Ramos (cell line): ENCODE results near the gene GDF2.

ENCODE experiments used
- in situ Hi-C: fragments of 300-500 bp; cut with MboI; formaldehyde crosslinking; loops from one replicate; pipeline ENCODE4 v1.14.3; 2022; ENCODE audit warnings: low sequenced_read_pairs; ENCODE audit not compliant: unreplicated experiment

Gene GDF2

DNA sequence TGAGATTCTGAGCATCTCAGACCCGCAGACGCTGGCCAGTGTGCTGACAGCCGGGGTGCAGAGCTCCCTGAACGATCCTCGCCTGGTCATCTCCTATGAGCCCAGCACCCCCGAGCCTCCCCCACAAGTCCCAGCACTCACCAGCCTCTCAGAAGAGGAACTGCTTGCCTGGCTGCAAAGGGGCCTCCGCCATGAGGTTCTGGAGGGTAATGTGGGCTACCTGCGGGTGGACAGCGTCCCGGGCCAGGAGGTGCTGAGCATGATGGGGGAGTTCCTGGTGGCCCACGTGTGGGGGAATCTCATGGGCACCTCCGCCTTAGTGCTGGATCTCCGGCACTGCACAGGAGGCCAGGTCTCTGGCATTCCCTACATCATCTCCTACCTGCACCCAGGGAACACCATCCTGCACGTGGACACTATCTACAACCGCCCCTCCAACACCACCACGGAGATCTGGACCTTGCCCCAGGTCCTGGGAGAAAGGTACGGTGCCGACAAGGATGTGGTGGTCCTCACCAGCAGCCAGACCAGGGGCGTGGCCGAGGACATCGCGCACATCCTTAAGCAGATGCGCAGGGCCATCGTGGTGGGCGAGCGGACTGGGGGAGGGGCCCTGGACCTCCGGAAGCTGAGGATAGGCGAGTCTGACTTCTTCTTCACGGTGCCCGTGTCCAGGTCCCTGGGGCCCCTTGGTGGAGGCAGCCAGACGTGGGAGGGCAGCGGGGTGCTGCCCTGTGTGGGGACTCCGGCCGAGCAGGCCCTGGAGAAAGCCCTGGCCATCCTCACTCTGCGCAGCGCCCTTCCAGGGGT, 26.6 kb downstream of the GDF2 start:
- in situ Hi-C loops = no loop called here

DNA sequence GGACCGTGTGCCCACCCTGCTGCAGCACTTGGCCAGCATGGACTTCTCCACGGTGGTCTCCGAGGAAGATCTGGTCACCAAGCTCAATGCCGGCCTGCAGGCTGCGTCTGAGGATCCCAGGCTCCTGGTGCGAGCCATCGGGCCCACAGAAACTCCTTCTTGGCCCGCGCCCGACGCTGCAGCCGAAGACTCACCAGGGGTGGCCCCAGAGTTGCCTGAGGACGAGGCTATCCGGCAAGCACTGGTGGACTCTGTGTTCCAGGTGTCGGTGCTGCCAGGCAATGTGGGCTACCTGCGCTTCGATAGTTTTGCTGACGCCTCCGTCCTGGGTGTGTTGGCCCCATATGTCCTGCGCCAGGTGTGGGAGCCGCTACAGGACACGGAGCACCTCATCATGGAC, 27.3 kb downstream of the GDF2 start:
- in situ Hi-C loops = no loop called here

DNA sequence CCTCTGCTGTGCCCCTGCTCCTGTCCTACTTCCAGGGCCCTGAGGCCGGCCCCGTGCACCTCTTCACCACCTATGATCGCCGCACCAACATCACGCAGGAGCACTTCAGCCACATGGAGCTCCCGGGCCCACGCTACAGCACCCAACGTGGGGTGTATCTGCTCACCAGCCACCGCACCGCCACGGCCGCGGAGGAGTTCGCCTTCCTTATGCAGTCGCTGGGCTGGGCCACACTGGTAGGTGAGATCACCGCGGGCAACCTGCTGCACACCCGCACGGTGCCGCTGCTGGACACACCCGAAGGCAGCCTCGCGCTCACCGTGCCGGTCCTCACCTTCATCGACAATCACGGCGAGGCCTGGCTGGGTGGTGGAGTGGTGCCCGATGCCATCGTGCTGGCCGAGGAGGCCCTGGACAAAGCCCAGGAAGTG, 27.7 kb downstream of the GDF2 start:
- in situ Hi-C loops = no loop called here

DNA sequence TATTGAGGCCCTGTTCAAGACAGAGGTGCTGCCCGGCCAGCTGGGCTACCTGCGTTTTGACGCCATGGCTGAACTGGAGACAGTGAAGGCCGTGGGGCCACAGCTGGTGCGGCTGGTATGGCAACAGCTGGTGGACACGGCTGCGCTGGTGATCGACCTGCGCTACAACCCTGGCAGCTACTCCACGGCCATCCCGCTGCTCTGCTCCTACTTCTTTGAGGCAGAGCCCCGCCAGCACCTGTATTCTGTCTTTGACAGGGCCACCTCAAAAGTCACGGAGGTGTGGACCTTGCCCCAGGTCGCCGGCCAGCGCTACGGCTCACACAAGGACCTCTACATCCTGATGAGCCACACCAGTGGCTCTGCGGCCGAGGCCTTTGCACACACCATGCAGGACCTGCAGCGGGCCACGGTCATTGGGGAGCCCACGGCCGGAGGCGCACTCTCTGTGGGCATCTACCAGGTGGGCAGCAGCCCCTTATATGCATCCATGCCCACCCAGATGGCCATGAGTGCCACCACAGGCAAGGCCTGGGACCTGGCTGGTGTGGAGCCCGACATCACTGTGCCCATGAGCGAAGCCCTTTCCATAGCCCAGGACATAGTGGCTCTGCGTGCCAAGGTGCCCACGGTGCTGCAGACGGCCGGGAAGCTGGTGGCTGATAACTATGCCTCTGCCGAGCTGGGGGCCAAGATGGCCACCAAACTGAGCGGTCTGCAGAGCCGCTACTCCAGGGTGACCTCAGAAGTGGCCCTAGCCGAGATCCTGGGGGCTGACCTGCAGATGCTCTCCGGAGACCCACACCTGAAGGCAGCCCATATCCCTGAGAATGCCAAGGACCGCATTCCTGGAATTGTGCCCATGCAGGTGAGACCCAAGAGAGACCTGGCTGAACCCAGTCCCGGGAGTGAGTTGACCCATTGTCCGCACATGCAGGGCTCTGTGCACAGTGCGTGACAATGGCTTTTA, 28.7 kb downstream of the GDF2 start:
- in situ Hi-C loops = no loop called here

DNA sequence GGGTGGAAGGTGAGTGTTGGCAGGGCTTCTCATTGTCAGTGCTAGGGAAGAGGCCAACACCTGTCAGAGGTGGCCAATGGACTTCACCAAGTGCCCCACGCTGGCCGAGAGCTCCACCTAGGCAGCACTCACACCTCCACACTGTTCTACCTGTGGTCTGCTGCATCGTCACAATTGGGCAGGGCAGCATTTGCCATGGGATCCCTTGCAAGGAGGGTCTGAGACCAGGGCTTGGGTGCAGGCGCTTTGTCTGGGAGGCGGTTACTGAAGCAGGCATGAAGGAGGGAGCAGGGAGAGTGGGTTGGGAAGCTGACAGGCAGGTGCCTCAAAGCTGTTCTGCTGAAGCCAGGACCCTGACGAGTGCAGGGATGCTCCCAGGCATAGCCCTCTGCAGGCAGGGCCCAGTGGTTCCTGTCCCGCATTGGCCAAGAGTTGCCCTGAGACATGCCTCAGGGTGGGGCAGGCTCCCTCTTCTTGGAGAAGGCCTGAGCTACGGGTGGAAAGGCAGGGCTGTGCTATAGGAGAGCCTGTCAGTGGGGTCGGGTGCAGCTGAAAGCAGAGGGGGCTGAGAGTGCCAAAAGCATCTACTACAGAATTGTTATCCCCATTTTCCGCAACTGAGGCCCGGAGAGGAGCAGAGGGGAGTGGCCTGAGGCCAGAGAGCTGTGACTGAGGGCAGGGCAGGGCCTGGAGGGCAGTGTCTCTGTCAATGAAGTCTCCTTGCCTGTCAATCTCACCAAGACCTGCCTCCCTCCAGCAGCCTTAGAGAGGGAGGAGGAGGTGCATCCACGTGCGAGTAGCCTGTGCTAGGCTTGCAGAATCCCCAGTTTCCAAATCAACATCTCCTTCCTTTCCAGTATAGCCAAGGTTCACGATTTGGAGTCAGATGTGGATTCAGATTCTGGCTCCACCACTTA, 29.9 kb downstream of the GDF2 start:
- in situ Hi-C loops = no loop called here

DNA sequence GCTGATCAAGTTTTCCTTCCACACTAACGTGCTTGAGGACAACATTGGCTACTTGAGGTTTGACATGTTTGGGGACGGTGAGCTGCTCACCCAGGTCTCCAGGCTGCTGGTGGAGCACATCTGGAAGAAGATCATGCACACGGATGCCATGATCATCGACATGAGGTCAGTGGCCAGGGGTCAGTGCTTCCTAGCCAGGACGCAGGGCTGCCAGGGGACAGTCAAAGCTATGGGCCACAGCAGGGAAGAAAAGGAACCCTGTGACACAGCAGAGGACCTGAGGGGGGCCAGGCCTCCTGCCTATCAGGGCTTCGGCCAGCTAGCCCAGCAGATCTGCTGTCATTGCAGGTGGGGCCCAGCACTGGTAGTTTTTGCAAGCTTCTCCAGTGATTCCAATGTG, 31.1 kb downstream of the GDF2 start:
- in situ Hi-C loops = no loop called here

DNA sequence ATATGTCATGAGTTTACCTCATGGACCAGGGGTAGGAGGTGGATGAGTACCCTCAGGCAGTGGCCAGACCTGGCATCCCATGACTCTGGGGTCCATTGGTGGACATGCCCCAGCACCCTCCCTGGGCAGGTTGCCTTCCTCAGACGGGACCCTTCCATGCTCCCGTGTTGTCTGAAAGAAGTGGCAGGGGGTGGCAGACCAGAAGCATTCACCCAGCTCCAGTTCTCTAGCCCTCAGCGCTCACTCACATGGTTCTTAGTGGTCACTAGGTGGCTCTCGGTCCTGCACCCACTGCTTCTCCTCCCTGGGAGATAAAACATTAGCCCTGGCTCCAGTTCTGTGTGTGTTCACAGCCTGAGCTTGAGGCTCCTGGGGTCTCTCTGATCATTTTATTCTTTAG, 31.9 kb downstream of the GDF2 start:
- in situ Hi-C loops = no loop called here

DNA sequence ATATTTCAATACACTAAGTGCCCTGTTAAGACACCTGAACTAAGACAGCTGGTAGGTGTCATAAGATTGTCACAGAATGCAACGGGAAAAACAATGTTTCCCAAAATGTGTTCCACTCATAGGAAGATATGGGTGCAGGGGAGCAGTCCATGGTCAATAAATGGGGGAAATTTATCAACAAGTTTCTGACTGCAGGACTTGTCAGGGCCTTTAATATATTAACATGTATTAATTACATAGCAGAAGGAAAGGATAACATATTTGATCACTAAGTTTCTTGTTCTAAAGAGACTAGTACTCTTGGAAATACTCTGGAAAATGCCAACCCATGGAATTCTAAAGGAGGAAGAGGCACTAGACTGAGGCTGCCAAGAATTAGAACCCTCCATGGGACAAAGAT, 32.6 kb downstream of the GDF2 start:
- in situ Hi-C loops = no loop called here

DNA sequence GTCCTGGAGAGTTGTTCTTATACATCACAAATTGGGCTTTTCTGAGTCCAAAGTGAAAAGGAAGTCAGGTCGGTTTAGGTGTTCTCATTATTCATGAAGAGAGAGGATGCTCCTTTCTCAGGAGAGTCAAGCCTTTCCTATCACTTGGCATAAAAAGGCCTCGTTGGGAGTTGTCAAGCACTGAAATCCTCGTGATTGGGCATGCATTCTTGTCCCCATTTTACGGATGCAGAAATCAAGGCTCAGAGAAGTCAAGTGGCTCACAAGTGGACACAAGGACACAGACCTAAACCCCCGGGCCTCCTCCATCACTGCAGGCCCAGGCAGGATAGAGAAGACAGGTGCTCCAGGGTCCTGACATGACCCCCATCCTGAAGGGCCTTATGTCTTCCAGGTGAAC, 34.5 kb downstream of the GDF2 start:
- in situ Hi-C loops = no loop called here

DNA sequence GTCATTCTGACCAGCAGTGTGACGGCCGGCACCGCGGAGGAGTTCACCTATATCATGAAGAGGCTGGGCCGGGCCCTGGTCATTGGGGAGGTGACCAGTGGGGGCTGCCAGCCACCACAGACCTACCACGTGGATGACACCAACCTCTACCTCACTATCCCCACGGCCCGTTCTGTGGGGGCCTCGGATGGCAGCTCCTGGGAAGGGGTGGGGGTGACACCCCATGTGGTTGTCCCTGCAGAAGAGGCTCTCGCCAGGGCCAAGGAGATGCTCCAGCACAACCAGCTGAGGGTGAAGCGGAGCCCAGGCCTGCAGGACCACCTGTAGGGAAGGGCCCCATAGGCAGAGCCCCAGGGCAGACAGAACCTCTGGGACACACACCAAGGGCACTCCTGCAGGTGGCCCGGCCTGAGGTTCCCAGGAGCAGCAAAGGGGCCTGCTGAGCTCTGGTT, 34.9 kb downstream of the GDF2 start:
- in situ Hi-C loops = no loop called here

DNA sequence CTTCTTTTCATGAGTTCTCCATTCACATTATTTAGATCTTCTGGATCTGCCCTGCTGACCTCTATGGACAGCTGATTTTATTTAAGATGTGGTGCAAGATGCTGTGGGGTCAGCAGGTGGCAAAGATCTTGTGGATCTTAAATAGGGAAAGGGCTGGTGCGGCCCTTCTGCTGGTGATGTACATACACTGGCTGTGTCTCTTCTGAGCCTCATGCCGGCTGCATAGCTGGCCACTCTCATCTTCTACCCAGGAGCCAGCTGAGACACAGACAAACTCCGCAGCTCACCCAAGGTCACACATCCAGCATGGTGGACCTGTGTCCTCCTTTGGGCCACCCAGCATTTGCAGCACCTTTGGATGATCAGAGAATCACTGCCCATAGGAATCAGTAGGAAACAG, 35.7 kb downstream of the GDF2 start:
- in situ Hi-C loops = no loop called here

DNA sequence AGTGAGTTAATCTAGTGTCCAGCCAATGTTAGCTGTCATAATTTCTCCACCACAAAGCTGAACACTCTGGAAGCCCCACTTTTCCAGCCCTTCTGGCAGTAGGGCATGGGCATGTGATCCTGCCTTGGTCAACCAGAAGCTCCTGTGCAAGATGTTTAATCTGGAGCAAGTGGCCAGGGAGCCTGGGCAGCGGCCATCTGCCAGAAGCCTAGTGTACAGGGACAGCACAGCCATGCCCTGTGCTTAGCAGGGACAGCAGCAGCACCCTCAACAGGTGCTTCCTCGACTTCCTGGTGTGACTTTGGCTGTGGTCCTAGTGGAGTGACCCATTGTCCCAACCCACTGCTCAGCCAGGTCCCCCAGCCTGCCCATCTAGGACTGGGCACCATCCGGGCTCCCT, 36.2 kb downstream of the GDF2 start:
- in situ Hi-C loops = no loop called here

DNA sequence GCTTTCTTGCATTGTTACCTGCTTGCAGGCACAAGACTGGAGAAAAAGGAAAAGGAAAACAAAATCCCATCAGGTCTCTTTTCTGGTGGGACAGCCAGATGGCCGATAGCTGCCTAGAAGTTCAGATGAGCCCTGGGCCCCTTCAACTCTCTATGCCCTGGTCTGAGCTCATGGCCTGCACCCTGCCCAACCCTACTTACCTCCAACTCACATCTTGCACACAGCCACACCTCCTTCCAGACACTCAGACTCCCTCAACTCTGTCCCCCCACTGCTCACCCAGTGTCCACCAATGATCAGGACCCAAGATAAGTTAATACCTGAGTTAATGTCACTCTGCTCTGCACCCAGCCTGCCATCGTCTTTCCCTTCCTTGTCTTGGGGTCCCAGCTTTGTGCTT, 36.8 kb downstream of the GDF2 start:
- in situ Hi-C loops = no loop called here

DNA sequence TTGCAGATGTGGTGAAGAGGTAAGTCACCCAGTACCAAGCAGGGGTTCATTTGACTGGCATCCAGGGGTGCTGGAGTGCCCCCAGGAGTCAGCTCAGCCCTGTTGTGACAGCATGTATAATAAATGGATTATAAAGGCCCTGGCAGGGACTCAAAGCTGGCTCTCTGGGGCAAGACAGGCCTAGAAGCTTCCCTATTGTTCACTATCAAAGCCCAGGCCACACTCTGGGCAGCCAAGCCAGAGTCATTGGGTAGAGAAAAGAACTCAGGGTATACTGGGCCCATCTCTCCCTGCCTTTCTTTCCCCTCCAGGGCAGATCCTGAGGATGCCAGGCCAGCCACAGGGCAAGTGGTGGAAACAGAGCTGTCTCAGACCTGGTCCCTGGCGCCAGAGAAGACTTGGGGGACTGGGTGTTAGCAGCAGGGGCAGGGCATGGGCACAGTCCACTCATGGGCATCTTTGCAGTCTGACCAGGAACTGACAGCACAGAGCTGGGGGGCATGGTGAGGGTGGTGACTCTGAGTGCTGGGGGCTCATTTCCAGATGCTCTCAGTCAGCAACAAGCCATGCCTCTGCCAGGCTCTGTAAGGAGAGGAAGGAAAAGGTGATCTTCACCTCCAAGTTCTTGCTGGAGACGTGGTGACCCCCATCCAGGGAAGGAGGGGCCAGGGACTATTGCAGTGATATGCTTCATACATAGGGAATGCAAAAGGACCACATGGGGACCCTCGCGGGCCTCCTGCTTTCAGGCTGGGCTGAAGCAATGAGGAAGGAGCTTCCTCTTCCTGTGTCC, 37.6 kb downstream of the GDF2 start:
- in situ Hi-C loops = no loop called here

DNA sequence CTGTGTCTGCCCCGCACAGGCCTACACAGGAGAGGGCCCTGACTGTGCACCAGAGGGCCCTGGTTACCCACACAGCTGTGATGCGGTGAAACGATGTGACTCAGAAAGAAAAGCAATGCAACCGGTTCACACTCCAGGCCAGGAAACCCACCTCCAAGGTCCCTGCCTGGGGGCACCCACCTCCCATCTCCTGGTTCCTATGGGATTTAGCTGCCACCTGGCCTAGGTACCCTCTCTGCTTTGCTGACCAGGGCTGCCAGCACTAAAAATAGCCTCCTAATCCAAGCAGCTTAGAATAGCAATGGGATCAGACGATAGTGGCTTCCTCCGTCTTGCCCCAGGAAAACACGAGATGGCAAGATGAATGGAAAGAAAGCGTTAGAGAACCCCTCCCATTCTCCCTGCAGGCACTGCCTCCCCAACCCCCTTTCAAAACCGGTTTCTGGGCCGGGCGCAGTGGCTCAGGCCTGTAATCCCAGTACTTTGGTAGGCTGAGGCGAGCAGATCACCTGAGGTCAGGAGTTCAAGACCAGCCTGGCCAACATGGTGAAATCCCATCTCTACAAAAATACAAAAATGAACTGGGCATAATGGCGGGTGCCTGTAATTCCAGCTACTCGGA, 38.3 kb downstream of the GDF2 start:
- in situ Hi-C loops = no loop called here

DNA sequence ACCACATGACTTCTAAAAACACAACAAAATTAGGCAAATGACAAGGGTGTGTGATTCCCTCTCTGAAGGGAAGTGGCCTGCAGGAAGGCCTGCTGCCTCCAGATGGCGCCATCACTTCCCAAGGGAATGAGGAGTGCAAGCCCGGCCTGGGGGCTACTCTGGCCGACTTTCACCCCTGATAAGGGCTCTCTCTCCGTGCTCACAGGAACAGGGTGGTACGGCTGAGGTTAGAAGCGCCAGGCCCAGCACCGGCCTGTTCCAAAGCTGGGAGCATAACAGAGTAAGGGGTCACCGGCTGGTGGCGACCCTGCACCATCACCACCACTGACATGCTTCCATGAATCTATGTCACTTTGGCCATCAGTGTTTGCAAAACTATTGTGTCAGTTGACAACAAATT, 39.0 kb downstream of the GDF2 start:
- in situ Hi-C loops = no loop called here

DNA sequence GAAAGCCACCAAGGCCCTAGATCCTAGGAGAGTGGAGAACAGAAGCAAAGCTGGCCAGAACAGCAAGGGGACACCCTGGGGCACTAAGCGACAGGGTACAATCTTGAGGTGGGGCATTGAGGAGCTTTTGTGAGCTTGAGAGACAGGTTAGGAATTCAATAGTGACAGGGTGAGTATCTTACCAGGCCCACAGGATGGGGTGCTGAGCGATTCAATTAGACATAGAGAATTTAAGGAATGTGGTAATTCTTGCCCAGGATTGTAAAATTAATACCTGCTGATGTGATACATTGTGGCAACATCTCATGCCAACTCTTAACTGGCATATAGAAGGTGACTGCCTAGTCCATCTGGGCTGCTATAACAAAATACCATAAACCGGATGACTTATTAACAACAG, 39.9 kb downstream of the GDF2 start:
- in situ Hi-C loops = no loop called here

DNA sequence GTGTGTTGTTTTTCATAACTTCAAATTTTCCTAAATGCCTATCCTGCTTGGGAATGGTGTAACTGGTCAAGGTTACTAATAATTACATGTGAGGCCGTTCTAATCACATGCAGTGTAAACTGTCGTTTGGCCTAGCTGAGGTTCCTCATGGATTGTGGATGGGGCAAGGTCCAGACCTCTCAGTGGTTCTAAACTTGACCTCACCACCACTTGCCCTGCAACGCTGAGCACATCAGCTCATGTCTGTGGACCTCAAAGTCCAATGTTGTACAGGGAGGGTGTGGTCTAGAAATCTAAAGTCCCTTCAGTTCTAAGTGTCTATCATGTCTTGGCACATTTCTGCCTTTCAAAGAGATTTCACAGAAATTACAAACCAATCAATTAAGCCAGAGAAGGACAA, 41.5 kb downstream of the GDF2 start:
- in situ Hi-C loops = no loop called here

DNA sequence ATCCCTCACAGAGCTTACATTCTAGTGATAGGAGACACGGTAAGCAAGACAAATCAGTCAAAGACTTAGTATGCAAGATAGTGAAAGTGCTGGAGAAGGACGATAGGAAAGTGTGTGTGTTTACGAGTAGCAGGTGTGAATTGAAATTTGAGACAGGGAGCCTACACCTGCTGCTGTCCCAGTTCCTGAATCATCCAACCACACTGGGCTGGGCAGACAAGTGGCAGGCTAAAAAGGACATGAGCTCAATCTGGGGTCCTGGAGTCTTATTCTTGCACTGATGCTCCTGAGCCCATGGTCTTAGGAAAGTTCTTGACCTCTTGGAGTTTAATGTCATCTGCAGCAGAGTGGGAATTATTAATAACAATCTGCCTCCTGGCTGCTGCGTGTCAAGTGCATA, 42.1 kb downstream of the GDF2 start:
- in situ Hi-C loops = no loop called here
